Measurements from ENCODE around the gene ADGRB3. TPM values are rescaled to one million over a fixed set of nuclear protein-coding genes. Genes with fewer than 3 reads are reported as not detected.

ADGRB3 gene
- total and polyA plus RNA-seq, 10 donors = 0.09 to 4.1 (median 1.1) TPM

- no peaks in the 10 kb centered on the region for H3K36me3 ChIP-seq
- WGBS, 5 donors = 38 to 49% (median 45%) methylated on average over 2 of the region's 2 CpGs
- intact Hi-C loops (cut with DNase I; ENCODE audit: low total_unique reads) = no loop called here
- no peak overlapping the region for H3K27ac ChIP-seq
- no peak for DNase-seq
- H3K9me3 ChIP-seq = no peaks in the 10 kb centered on the region
- no peaks in the 10 kb centered on the region for H3K27me3 ChIP-seq (replicated peaks in 1 of 7)
- no peaks in the 10 kb centered on the region for H3K4me1 ChIP-seq
- H3K4me3 ChIP-seq = no peak overlapping the region
- TF ChIP-seq POLR2AphosphoS5 (IDR thresholded peaks at IDR 0.05) (no peak), CTCF (IDR thresholded peaks at IDR 0.05 in 8 of 11, conservative IDR thresholded peaks at IDR 0.05 in 3 of 11) (no peak)
Observed at GRCh38 chr6:68651011-68651985, 16.2 kb downstream of the ADGRB3 start.

- Histone ChIP-seq H3K4me1 (no peaks in the 10 kb centered on the region), H3K4me3 (no peak overlapping the region), H3K27me3 (replicated peaks in 1 of 7) (no peaks in the 10 kb centered on the region), H3K36me3 (no peaks in the 10 kb centered on the region), H3K9me3 (no peaks in the 10 kb centered on the region), H3K27ac (no peak overlapping the region)
- no peak for DNase-seq
- WGBS, 5 donors = 85 to 89% (median 88%) methylated on average over 6 of the region's 6 CpGs
- TF ChIP-seq POLR2AphosphoS5 (IDR thresholded peaks at IDR 0.05) (no peak), POLR2A (IDR thresholded peaks at IDR 0.05) (no peak), CTCF (IDR thresholded peaks at IDR 0.05 in 8 of 11, conservative IDR thresholded peaks at IDR 0.05 in 3 of 11) (no peak)
- intact Hi-C loops (cut with DNase I; ENCODE audit: low total_unique reads) = no loop called here
Observed at GRCh38 chr6:68652117-68652536, 17.0 kb downstream of the ADGRB3 start.

GRCh38 chr6:68653074-68653705, 18.1 kb downstream of the ADGRB3 start:
- H3K4me1 ChIP-seq = no peaks in the 10 kb centered on the region
- no peaks in the 10 kb centered on the region for H3K36me3 ChIP-seq
- TF ChIP-seq CTCF (IDR thresholded peaks at IDR 0.05 in 8 of 11, conservative IDR thresholded peaks at IDR 0.05 in 3 of 11) (no peak), POLR2A (IDR thresholded peaks at IDR 0.05) (no peak)
- no peaks in the 10 kb centered on the region for H3K27me3 ChIP-seq (replicated peaks in 1 of 7)
- WGBS, 5 donors = 43 to 51% (median 47%) methylated on average over 3 of the region's 3 CpGs
- H3K9me3 ChIP-seq = no peaks in the 10 kb centered on the region
- no peak for DNase-seq
- H3K4me3 ChIP-seq = no peak overlapping the region
- H3K27ac ChIP-seq = no peak overlapping the region
- intact Hi-C loops (cut with DNase I; ENCODE audit: low total_unique reads) = no loop called here

GRCh38 chr6:68653706-68654089, 18.6 kb downstream of the ADGRB3 start:
- TF ChIP-seq CTCF (IDR thresholded peaks at IDR 0.05 in 8 of 11, conservative IDR thresholded peaks at IDR 0.05 in 3 of 11) (no peak), POLR2A (IDR thresholded peaks at IDR 0.05) (no peak), POLR2AphosphoS5 (IDR thresholded peaks at IDR 0.05) (no peak)
- Histone ChIP-seq H3K4me1 (no peaks in the 10 kb centered on the region), H3K36me3 (no peaks in the 10 kb centered on the region), H3K9me3 (no peaks in the 10 kb centered on the region), H3K27me3 (replicated peaks in 1 of 7) (no peaks in the 10 kb centered on the region), H3K4me3 (no peak overlapping the region), H3K27ac (no peak overlapping the region)
- intact Hi-C loops (cut with DNase I; ENCODE audit: low total_unique reads) = no loop called here
- no peak for DNase-seq
- WGBS, 5 donors = 58 to 65% (median 61%) methylated on average over 2 of the region's 2 CpGs

Data from spleen (tissue), 11 donors.